ENCODE results near the gene ENOSF1. TPM values are rescaled to one million over a fixed set of nuclear protein-coding genes. Genes with fewer than 3 reads are reported as not detected.

ENOSF1 gene
- polyA plus RNA-seq, 2 of the 4 experiments (the other 2 are of a cell fraction): 27.3 to 30.0 TPM

DNA sequence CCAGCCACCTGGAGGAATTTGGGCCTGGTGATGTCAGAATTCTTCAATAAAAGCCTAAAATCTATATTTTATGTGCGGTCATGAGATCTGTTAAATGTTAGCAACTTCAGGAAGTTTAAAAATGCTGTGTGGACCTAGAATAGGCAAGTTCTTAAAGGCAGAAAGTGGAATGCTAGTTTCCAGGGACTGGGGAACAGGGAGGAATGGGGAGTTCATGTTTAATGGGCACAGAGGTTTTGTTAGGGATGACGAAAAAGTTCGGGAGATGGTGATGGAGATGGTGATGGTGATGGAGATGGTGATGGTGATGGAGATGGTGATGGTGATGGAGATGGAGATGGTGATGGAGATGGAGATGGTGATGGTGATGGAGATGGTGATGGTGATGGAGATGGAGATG lies 45.8 kb downstream of the ENOSF1 start:
- 98% methylated on average over 3 of the region's 3 CpGs for WGBS (ENCODE audit: missing lambda C conversion rate)
- Histone ChIP-seq H3K27ac (no peak overlapping the region), H3K9me3 (no peaks in the 10 kb centered on the region), H3K4me1 (0 out of 3 replicates have a peak, but pooled peaks cover 3% of the 10 kb centered on the region), H3K4me2 (no peak overlapping the region), H3K4me3 (no peak overlapping the region)
- CTCF ChIA-PET: no interaction called here
- POLR2A ChIA-PET: no interaction called here
- TF ChIP-seq FOSB (CRISPR knock-in tag; IDR thresholded peaks at IDR 0.05): no peak
- no peak for TF ChIP-seq GATA3 (IDR thresholded peaks at IDR 0.05; ENCODE audit: borderline replicate concordance)
- no peak for TF ChIP-seq MAFK (IDR thresholded peaks at IDR 0.05; ENCODE audit: partially characterized antibody)
- TF ChIP-seq EP300 (IDR thresholded peaks at IDR 0.05): no peak
- TF ChIP-seq CHD4 (IDR thresholded peaks at IDR 0.05; ENCODE audit: borderline replicate concordance): no peak
- no peak for TF ChIP-seq HEYL (CRISPR knock-in tag; IDR thresholded peaks at IDR 0.05)
- TF ChIP-seq HOXB13 (CRISPR knock-in tag; IDR thresholded peaks at IDR 0.05; ENCODE audit: low read depth): no peak
- TF ChIP-seq USF2 (IDR thresholded peaks at IDR 0.05): no peak
- no peak for TF ChIP-seq MAZ (IDR thresholded peaks at IDR 0.05; ENCODE audit: borderline replicate concordance, low read depth, low read length)
- FAIRE-seq: no peak
- ATAC-seq: no peak
- DNase-seq (ENCODE audit: low read depth in 1 of 2, low spot score in 1 of 2): no peak

GRCh38 chr18:666177-666576 lies 46.3 kb downstream of the ENOSF1 start:
- H3K9me3 ChIP-seq: no peaks in the 10 kb centered on the region
- POLR2A ChIA-PET: no interaction called here
- ATAC-seq (no peak; a peak in 2 of 6 replicates), DNase-seq (ENCODE audit: low read depth in 1 of 2, low spot score in 1 of 2) (no peak), FAIRE-seq (no peak)
- 0 out of 3 replicates have a peak, but pooled peaks cover 3% of the 10 kb centered on the region for H3K4me1 ChIP-seq
- no peak overlapping the region for H3K27ac ChIP-seq
- no peak for TF ChIP-seq KDM5A (IDR thresholded peaks at IDR 0.05)
- TF ChIP-seq EHF (CRISPR knock-in tag; IDR thresholded peaks at IDR 0.05): no peak
- TF ChIP-seq HOXB13 (CRISPR knock-in tag; IDR thresholded peaks at IDR 0.05; ENCODE audit: low read depth): no peak
- no peak for TF ChIP-seq TFCP2L1 (CRISPR knock-in tag; IDR thresholded peaks at IDR 0.05)
- no peak for TF ChIP-seq CHD2 (IDR thresholded peaks at IDR 0.05; ENCODE audit: low read length, partially characterized antibody)
- no peak for TF ChIP-seq HOXA7 (CRISPR knock-in tag; IDR thresholded peaks at IDR 0.05)
- no peak for TF ChIP-seq ZSCAN20 (CRISPR knock-in tag; IDR thresholded peaks at IDR 0.05)
- no peak for TF ChIP-seq JUNB (IDR thresholded peaks at IDR 0.05)
- no peak for TF ChIP-seq CEBPB (IDR thresholded peaks at IDR 0.05)
- no peak for TF ChIP-seq NPAS2 (CRISPR knock-in tag; IDR thresholded peaks at IDR 0.05; ENCODE audit: borderline replicate concordance)
- TF ChIP-seq ZFP36 (IDR thresholded peaks at IDR 0.05; ENCODE audit: borderline replicate concordance, partially characterized antibody): no peak
- TF ChIP-seq CTCF (IDR thresholded peaks at IDR 0.05): no peak
- TF ChIP-seq HDAC2 (IDR thresholded peaks at IDR 0.05): no peak
- TF ChIP-seq EP300 (IDR thresholded peaks at IDR 0.05): no peak
- WGBS (ENCODE audit: missing lambda C conversion rate): 95% methylated on average over 8 of the region's 8 CpGs
- no peak overlapping the region for H3K4me2 ChIP-seq
- no peak overlapping the region for H3K4me3 ChIP-seq
- CTCF ChIA-PET: no interaction called here

GRCh38 chr18:662197-662596 lies 50.2 kb downstream of the ENOSF1 start:
- no peak overlapping the region for H3K4me3 ChIP-seq
- CTCF ChIA-PET: interaction anchor here (0.8 to 1.2 kb wide), 2 partner anchors 20 to 38 kb away, joined by 3 read pairs; no protein-coding TSS in a partner anchor
- H3K9me3 ChIP-seq: no peaks in the 10 kb centered on the region
- no peak for DNase-seq (ENCODE audit: low read depth in 1 of 2, low spot score in 1 of 2)
- no peak overlapping the region for H3K4me2 ChIP-seq
- ATAC-seq: no peak
- no peaks in the 10 kb centered on the region for H3K4me1 ChIP-seq
- no peak for FAIRE-seq
- no peak overlapping the region for H3K27ac ChIP-seq
- 91% methylated on average over 4 of the region's 4 CpGs for WGBS (ENCODE audit: missing lambda C conversion rate)
- POLR2A ChIA-PET: no interaction called here
- TF ChIP-seq, protein P1, sequence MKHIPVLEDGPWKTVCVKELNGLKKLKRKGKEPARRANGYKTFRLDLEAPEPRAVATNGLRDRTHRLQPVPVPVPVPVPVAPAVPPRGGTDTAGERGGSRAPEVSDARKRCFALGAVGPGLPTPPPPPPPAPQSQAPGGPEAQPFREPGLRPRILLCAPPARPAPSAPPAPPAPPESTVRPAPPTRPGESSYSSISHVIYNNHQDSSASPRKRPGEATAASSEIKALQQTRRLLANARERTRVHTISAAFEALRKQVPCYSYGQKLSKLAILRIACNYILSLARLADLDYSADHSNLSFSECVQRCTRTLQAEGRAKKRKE (CRISPR knock-in tag; IDR thresholded peaks at IDR 0.05; ENCODE audit: low read depth): no peak
- TF ChIP-seq TFCP2L1 (CRISPR knock-in tag; IDR thresholded peaks at IDR 0.05) (no peak), SMC3 (IDR thresholded peaks at IDR 0.05) (no peak), E2F6 (IDR thresholded peaks at IDR 0.05; ENCODE audit: borderline replicate concordance, low read depth) (no peak), RFX5 (IDR thresholded peaks at IDR 0.05) (no peak), KDM5A (IDR thresholded peaks at IDR 0.05) (no peak)
- TF ChIP-seq, protein P2, sequence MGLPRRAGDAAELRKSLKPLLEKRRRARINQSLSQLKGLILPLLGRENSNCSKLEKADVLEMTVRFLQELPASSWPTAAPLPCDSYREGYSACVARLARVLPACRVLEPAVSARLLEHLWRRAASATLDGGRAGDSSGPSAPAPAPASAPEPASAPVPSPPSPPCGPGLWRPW (IDR thresholded peaks at IDR 0.05): no peak
- TF ChIP-seq, protein P3, sequence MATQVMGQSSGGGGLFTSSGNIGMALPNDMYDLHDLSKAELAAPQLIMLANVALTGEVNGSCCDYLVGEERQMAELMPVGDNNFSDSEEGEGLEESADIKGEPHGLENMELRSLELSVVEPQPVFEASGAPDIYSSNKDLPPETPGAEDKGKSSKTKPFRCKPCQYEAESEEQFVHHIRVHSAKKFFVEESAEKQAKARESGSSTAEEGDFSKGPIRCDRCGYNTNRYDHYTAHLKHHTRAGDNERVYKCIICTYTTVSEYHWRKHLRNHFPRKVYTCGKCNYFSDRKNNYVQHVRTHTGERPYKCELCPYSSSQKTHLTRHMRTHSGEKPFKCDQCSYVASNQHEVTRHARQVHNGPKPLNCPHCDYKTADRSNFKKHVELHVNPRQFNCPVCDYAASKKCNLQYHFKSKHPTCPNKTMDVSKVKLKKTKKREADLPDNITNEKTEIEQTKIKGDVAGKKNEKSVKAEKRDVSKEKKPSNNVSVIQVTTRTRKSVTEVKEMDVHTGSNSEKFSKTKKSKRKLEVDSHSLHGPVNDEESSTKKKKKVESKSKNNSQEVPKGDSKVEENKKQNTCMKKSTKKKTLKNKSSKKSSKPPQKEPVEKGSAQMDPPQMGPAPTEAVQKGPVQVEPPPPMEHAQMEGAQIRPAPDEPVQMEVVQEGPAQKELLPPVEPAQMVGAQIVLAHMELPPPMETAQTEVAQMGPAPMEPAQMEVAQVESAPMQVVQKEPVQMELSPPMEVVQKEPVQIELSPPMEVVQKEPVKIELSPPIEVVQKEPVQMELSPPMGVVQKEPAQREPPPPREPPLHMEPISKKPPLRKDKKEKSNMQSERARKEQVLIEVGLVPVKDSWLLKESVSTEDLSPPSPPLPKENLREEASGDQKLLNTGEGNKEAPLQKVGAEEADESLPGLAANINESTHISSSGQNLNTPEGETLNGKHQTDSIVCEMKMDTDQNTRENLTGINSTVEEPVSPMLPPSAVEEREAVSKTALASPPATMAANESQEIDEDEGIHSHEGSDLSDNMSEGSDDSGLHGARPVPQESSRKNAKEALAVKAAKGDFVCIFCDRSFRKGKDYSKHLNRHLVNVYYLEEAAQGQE (IDR thresholded peaks at IDR 0.05): no peak

Data from A549 (cell line).